ENCODE measurements around the gene CFAP97. TPM values are rescaled to one million over a fixed set of nuclear protein-coding genes. Genes with fewer than 3 reads are reported as not detected.

CFAP97 gene
- total and polyA plus RNA-seq, 9 of the 15 experiments (the other 6 are each of a cell fraction or from before 2014, with no cell fraction given): 17.3 to 57.8 (median 44.4) TPM

DNA sequence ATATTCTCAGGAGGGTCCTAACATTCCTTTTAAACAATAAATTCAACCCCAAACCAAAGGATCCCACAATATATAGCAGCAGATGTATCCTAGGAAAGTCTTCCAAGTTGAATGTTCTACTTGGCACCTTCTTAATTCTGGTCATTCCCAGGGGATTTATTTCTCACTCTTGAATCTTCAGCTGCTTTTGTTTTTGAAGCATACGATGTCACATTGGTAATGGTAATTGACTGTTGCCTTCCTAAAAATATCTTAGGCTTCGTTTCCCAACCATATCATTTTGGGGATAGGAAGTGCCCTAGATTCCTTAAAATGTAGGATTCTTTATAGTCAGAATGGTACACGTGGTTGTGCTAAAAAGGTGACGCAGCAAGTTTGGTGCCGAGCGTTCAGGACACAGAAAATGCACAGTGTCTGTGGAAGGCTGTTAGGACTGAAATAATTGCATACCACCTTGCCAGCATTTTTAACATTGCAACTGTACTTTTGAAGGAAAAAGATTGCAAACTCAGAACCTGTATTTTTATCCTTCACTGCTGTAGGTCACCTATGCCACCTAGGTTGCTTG is 13.7 kb upstream of the CFAP97 start (continued):
- TF ChIP-seq JUND (IDR thresholded peaks at IDR 0.05; ENCODE audit: borderline replicate concordance, low read depth, low read length) (no peak), JUND (tag; IDR thresholded peaks at IDR 0.05; ENCODE audit: borderline replicate concordance, low read depth, low read length) (no peak)

DNA sequence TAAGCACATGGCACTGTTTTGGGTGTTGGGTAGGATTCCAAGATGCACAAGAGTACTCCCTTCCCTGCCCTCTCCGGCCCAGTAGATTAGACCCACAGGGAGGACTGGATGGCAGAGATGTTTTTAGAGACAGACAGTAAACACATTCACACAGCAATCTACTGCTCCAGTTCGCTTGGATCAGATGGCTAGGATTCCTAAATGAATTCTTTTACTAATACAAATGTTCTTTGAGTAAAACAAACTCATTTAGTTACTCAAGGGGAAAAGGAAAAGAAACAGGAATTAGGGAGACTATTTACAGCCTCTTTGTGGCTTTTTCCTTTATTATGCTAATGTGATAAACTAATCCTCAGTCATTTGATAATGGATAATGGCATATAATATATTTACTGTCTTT is 11.5 kb upstream of the CFAP97 start:
- H3K27me3 ChIP-seq (ENCODE audit: control insufficient read depth in 2 of 2, insufficient read depth in 2 of 2, low read length in 2 of 2): no peaks in the 10 kb centered on the region
- no peak overlapping the region for H3K4me3 ChIP-seq
- no peaks in the 10 kb centered on the region; the same call in 2 of the 3 replicates for H3K36me3 ChIP-seq (ENCODE audit: control insufficient read depth, insufficient read depth, low read length)
- no peak for ATAC-seq
- BruUV-seq (replicated peaks): no TSS peak
- no peak overlapping the region for H3K9ac ChIP-seq (ENCODE audit: insufficient read depth in 1 of 2, low read depth in 2 of 2, low read length in 2 of 2)
- H3K27ac ChIP-seq (ENCODE audit: extremely low read depth, low read depth, low read length): no peak overlapping the region
- H3K79me2 ChIP-seq (ENCODE audit: control insufficient read depth, insufficient read depth, low read length): peaks cover 45% of the 10 kb centered on the region
- WGBS (ENCODE audit: insufficient coverage, low coverage, missing lambda C conversion rate): 95% methylated on average over 2 of the region's 2 CpGs
- in situ Hi-C loops (cut with MboI) (no loop called here), intact Hi-C loops (cut with micrococcal nuclease) (no loop called here)
- H3K9me1 ChIP-seq (ENCODE audit: control insufficient read depth, insufficient read depth, low read length): no peaks in the 10 kb centered on the region
- no peak overlapping the region for H3K4me2 ChIP-seq (ENCODE audit: insufficient read depth, low read length)
- CTCF ChIA-PET (ENCODE audit: low intra/inter-chr PET ratio): no interaction called here
- no peak overlapping the region for H2AFZ ChIP-seq (ENCODE audit: low read depth, low read length)
- no peak for FAIRE-seq
- peaks cover 13% of the 10 kb centered on the region for H4K20me1 ChIP-seq (replicated peaks; ENCODE audit: control insufficient read depth, insufficient read depth, low read length)
- H3K9me3 ChIP-seq (replicated peaks; ENCODE audit: control insufficient read depth, insufficient read depth, low read depth, low read length): no peaks in the 10 kb centered on the region
- peaks cover 22 to 25% of the 10 kb centered on the region in 2 experiments; a peak in 4 of 5 replicates for H3K4me1 ChIP-seq (replicated peaks in 1 of 2; ENCODE audit: control insufficient read depth in 2 of 2, insufficient read depth in 2 of 2, low read length in 2 of 2)
- POLR2A ChIA-PET: interaction anchor here (0.8 kb wide), 1 partner anchor 13 kb away, joined by 3 read pairs; no protein-coding TSS in a partner anchor
- DNase-seq (ENCODE audit: extremely low read depth in 1 of 4, low spot score in 3 of 4): no peak
- TF ChIP-seq ZNF143 (CRISPR knock-in tag; IDR thresholded peaks at IDR 0.05) (no peak), POLR2AphosphoS5 (IDR thresholded peaks at IDR 0.05; ENCODE audit: control insufficient read depth, insufficient read depth, low read depth, low read length) (no peak), RBM17 (IDR thresholded peaks at IDR 0.05; ENCODE audit: borderline replicate concordance, low read depth, low read length) (no peak), CHD2 (IDR thresholded peaks at IDR 0.05; ENCODE audit: low read depth, low read length) (no peak), NR4A1 (CRISPR knock-in tag; IDR thresholded peaks at IDR 0.05) (no peak), NR4A1 (tag; IDR thresholded peaks at IDR 0.05) (no peak), HDAC8 (tag; IDR thresholded peaks at IDR 0.05) (no peak), DDX20 (tag; IDR thresholded peaks at IDR 0.05; ENCODE audit: low read depth) (no peak), SNAPC5 (CRISPR knock-in tag; IDR thresholded peaks at IDR 0.05) (no peak), HMGXB4 (CRISPR knock-in tag; IDR thresholded peaks at IDR 0.05) (no peak), NCOA6 (IDR thresholded peaks at IDR 0.05) (no peak), BRD4 (IDR thresholded peaks at IDR 0.05) (no peak), YY1 (IDR thresholded peaks at IDR 0.05; ENCODE audit: borderline replicate concordance in 1 of 3, control insufficient read depth in 1 of 3, extremely low read depth in 1 of 3, insufficient read depth in 3 of 3, insufficient read length in 1 of 3, insufficient replicate concordance in 2 of 3, low read depth in 1 of 3, low read length in 2 of 3) (no peak), MYBL2 (IDR thresholded peaks at IDR 0.05; ENCODE audit: low read depth) (no peak), MYBL2 (CRISPR knock-in tag; IDR thresholded peaks at IDR 0.05; ENCODE audit: borderline replicate concordance) (no peak)
- TF ChIP-seq, protein P1, sequence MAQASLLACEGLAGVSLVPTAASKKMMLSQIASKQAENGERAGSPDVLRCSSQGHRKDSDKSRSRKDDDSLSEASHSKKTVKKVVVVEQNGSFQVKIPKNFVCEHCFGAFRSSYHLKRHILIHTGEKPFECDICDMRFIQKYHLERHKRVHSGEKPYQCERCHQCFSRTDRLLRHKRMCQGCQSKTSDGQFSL (CRISPR knock-in tag; IDR thresholded peaks at IDR 0.05): no peak
- TF ChIP-seq, protein P1 (tag; IDR thresholded peaks at IDR 0.05): no peak
